Measurements from ENCODE around the gene TCF7L1.
"Not testable (repeated sequence)": the region's sequence is repeated elsewhere in the genome, so short reads cannot be mapped to it uniquely, and the experiment has no call there.

DNA sequence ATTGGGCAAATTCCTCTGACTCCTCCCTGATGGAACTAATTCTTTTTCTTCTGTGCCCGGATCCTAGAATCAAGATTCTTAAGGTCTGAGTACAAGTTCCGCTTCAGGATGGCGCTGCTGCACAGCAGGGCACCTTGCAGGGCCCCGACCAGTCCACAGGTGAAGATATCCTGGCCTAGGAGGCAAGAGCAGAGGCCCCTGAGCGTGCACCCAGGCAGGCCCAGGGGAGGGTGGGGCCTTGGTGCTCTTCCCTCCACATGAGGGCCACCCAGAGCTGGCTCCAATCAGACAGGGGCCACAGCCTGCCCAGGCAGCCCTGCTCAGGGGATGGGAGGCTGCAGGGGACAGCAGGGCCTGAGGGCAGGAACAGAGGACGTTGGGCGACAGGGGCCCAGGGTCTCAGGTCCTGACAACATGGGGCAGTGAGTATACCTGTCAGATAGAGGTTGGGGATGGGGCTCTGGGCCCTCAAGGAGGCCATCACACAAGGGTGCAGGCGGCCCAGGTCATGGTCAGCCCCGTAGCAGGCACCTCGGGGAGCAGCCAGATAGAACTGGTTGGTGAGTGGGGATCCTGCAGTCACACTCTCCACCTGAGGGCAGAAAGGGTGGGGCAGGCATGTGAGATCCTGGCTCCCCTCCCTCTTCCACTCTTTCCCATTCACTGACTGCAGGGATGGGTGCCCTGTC, 210.2 kb downstream of the TCF7L1 start:
- TF ChIP-seq, protein P1, sequence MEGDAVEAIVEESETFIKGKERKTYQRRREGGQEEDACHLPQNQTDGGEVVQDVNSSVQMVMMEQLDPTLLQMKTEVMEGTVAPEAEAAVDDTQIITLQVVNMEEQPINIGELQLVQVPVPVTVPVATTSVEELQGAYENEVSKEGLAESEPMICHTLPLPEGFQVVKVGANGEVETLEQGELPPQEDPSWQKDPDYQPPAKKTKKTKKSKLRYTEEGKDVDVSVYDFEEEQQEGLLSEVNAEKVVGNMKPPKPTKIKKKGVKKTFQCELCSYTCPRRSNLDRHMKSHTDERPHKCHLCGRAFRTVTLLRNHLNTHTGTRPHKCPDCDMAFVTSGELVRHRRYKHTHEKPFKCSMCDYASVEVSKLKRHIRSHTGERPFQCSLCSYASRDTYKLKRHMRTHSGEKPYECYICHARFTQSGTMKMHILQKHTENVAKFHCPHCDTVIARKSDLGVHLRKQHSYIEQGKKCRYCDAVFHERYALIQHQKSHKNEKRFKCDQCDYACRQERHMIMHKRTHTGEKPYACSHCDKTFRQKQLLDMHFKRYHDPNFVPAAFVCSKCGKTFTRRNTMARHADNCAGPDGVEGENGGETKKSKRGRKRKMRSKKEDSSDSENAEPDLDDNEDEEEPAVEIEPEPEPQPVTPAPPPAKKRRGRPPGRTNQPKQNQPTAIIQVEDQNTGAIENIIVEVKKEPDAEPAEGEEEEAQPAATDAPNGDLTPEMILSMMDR (IDR thresholded peaks at IDR 0.05): not testable (repeated sequence)
- not testable (repeated sequence) for TF ChIP-seq POLR2A (IDR thresholded peaks at IDR 0.05)

Measured in esophagus squamous epithelium (tissue), 4 donors.